GM18861 (cell line): ENCODE data around the gene SF1.

ENCODE experiments used
- ATAC-seq: cut with Tn5 transposase; IDR thresholded peaks from one replicate; pipeline ENCODE4 v1.9.1; 2021; ENCODE audit not compliant: unreplicated experiment

Gene SF1

GRCh38 chr11:64762674-64763525, 15.4 kb downstream of the SF1 start:
- ATAC-seq: no peak

DNA sequence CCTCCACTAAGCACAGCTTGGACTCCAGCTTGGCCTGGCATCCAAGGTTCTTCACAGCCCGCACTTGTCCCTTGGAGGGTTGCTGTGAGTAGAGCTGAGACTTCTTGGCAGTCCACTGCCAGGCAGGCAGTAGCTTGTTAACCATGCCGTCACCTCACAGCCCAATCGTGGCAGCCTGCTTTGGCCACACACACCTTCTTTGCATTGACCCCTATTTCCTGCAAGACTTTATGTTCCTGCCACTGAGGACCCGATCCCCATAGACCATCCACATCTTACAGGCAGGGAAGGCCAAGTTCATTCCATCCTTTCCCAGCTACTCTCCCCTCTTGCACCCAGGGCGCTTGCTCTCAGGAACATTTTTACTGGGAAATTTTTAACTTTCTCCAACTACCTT, 16.1 kb downstream of the SF1 start:
- ATAC-seq: no peak

- ATAC-seq: no peak
These were observed 17.5 kb downstream of the SF1 start for GRCh38 chr11:64760759-64761420.

GRCh38 chr11:64759722-64760719, 18.3 kb downstream of the SF1 start, which contains the start of gene PYGM:
Gene PYGM (minus strand): TSS chr11:64759974. CDS start chr11:64759898, 76 bp downstream.
- ATAC-seq: no peak

- ATAC-seq: no peak
These were observed 19.1 kb downstream of the SF1 start for GRCh38 chr11:64759131-64759721.

- no peak for ATAC-seq
These were observed 19.8 kb downstream of the SF1 start for GRCh38 chr11:64758330-64759079.

- ATAC-seq: no peak
These were observed 20.6 kb downstream of the SF1 start for GRCh38 chr11:64757549-64758329.

GRCh38 chr11:64755681-64756361, 22.5 kb downstream of the SF1 start:
- ATAC-seq: no peak

GRCh38 chr11:64754919-64755662, 23.3 kb downstream of the SF1 start:
- ATAC-seq: no peak

DNA sequence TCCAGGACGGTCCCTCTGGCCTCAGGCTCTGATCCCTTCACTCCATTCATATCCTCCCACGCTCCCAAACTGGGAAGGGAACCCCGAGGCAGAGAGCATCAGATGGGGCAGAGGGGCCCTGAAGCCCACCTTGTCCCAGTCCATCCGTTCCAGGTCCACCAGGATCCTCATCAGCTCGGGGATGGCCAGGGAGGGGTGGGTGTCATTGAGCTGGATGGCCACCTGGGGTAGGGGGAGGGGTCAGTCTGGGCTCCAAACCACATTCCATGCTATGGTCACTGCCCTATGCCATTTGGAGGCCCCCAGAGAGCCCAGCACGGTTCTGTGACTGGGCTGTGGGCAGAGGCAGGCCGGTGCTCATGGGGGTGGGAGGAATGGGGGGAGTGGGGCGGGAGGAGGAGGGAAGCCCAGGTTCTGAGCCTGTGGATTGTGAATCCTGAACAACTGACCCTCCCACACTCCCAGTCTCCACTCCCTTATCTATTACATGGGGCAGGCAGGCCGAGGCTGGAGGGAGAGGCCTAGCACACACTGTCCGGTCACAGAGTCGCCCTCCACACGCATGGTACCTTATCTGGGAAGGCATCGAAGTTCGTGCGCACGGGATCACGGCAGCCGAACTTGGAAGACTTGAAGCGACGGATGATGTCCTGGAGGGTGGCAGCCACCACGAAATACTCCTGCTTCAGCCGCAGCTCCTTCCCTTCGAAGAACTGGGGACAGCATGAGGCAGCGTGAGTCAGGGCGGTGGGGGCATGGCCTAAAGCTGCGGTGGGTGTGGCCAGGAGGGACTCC, 24.0 kb downstream of the SF1 start:
- no peak for ATAC-seq

GRCh38 chr11:64753380-64754123, 24.8 kb downstream of the SF1 start:
- no peak for ATAC-seq

GRCh38 chr11:64753019-64753379, 25.3 kb downstream of the SF1 start:
- ATAC-seq: no peak

- no peak for ATAC-seq
These were observed 26.0 kb downstream of the SF1 start for GRCh38 chr11:64752175-64752970.

- ATAC-seq: no peak
These were observed 26.8 kb downstream of the SF1 start for GRCh38 chr11:64751580-64751979.

GRCh38 chr11:64751136-64751535, 27.2 kb downstream of the SF1 start:
- no peak for ATAC-seq
